Muscle of back (tissue), 13 donors: ENCODE data around the gene IL17A. TPM values are rescaled to one million over a fixed set of nuclear protein-coding genes. Genes with fewer than 3 reads are reported as not detected.

Experiments
- DNase-seq, 3 donors: peaks; one replicate each; pipeline versions ENCODE4 v3.0.0 to v3.0.0-alpha.2; 2013
- long read RNA-seq, 9 donors: transcript quantifications; one replicate each; lab custom pipeline, GENCODE V29; 2026
- polyA plus RNA-seq, 10 donors: library from polyadenylated mRNA; unstranded; fragments of 120-200 nt; gene quantifications; one replicate each; pipeline ENCODE4 v1.2.1, GENCODE V29; 2013; ENCODE audit not compliant: insufficient read length in 10 of 10

The IL17A gene
- not detected for polyA plus RNA-seq
- long read RNA-seq, donor 1, result 0 reads
- long read RNA-seq, donor 2, result 0 reads
- long read RNA-seq, donor 3, result 0 reads
- long read RNA-seq, donor 4, result 0 reads
- long read RNA-seq, donor 5, result 0 reads
- long read RNA-seq, donor 6, result 0 reads
- long read RNA-seq, donor 7, result 0 reads
- long read RNA-seq, donor 8, result 0 reads
- long read RNA-seq, donor 9, result 0 reads

GRCh38 chr6:52186075-52186474 lies at the start of gene IL17A:
Gene IL17A (plus strand): TSS chr6:52186375. CDS start chr6:52186432, 57 bp downstream.
- DNase-seq, result no peak

- no peak for DNase-seq
Observed at GRCh38 chr6:52136934-52137467, 49.2 kb upstream of the IL17A start.

GRCh38 chr6:52138284-52138683 lies 47.9 kb upstream of the IL17A start:
- no peak for DNase-seq

- DNase-seq, result no peak
Observed at GRCh38 chr6:52139985-52140680, 46.0 kb upstream of the IL17A start.

GRCh38 chr6:52141596-52141995 lies 44.6 kb upstream of the IL17A start:
- no peak for DNase-seq

GRCh38 chr6:52142556-52142955 lies 43.6 kb upstream of the IL17A start:
- DNase-seq, result no peak

GRCh38 chr6:52143551-52143950 lies 42.6 kb upstream of the IL17A start:
- no peak for DNase-seq

- no peak for DNase-seq
Observed at GRCh38 chr6:52144196-52145076, 41.7 kb upstream of the IL17A start.

- no peak for DNase-seq
Observed at GRCh38 chr6:52146851-52147445, 39.2 kb upstream of the IL17A start.

- no peak for DNase-seq
Observed at GRCh38 chr6:52149076-52149475, 37.1 kb upstream of the IL17A start.

GRCh38 chr6:52149949-52150348 lies 36.2 kb upstream of the IL17A start:
- DNase-seq, result no peak

GRCh38 chr6:52152070-52152423 lies 34.1 kb upstream of the IL17A start:
- DNase-seq, result no peak

- DNase-seq, result no peak
Observed at GRCh38 chr6:52152711-52153160, 33.4 kb upstream of the IL17A start.

- DNase-seq, result no peak
Observed at GRCh38 chr6:52154381-52154780, 31.8 kb upstream of the IL17A start.

- no peak for DNase-seq
Observed at GRCh38 chr6:52155791-52156576, 30.2 kb upstream of the IL17A start.

- DNase-seq, result no peak
Observed at GRCh38 chr6:52157301-52157941, 28.8 kb upstream of the IL17A start.

GRCh38 chr6:52160472-52161104 lies 25.6 kb upstream of the IL17A start:
- no peak for DNase-seq

GRCh38 chr6:52161689-52162438 lies 24.3 kb upstream of the IL17A start:
- DNase-seq, result no peak
